NK-92 (cell line): ENCODE results near the gene NR2C2.
"Not testable (repeated sequence)": the region's sequence is repeated elsewhere in the genome, so short reads cannot be mapped to it uniquely, and the experiment has no call there.

Source experiments
- DNase-seq: peaks from one replicate; lab custom pipeline; 2025; ENCODE audit not compliant: unreplicated experiment; lab: John Stamatoyannopoulos, UW

NR2C2 gene

GRCh38 chr3:14947100-14947885 lies at the start of gene NR2C2:
TSS of gene NR2C2 (plus strand) at chr3:14947583. CDS start at chr3:15003915, 56,332 bp downstream.
- peak; percentile 29 for DNase-seq

GRCh38 chr3:14898929-14899328 lies 48.5 kb upstream of the NR2C2 start:
- DNase-seq = no peak

DNA sequence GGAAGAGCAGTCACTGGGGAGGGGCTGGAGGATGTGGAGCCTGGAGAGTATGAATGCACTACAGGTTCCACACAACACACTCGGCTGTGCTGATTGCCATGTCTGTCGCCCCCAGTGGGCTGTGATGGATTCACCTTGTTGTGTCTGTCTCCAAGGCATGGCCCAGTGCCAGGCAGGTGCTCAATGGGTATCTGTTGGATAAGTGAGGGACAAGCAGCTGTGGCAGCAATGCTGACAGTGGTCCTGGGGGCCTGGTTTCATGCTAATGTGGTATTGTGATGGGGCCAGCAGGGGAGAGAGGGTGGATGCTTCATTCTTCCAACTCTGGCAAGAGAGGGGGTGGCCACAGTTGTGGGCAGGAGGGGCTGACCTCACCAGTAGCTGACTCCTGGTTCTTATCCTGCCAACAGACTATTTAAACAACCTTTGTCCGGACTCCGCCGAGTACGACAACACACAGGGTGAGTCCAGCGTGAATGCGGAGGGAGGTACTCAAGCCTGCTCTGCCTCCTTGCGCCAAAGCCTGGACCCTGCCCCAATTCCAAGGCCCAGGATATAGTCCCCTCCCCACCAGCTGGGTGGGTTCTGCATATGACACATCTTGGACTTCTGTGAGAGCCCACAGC lies 47.3 kb upstream of the NR2C2 start:
- DNase-seq = no peak

DNA sequence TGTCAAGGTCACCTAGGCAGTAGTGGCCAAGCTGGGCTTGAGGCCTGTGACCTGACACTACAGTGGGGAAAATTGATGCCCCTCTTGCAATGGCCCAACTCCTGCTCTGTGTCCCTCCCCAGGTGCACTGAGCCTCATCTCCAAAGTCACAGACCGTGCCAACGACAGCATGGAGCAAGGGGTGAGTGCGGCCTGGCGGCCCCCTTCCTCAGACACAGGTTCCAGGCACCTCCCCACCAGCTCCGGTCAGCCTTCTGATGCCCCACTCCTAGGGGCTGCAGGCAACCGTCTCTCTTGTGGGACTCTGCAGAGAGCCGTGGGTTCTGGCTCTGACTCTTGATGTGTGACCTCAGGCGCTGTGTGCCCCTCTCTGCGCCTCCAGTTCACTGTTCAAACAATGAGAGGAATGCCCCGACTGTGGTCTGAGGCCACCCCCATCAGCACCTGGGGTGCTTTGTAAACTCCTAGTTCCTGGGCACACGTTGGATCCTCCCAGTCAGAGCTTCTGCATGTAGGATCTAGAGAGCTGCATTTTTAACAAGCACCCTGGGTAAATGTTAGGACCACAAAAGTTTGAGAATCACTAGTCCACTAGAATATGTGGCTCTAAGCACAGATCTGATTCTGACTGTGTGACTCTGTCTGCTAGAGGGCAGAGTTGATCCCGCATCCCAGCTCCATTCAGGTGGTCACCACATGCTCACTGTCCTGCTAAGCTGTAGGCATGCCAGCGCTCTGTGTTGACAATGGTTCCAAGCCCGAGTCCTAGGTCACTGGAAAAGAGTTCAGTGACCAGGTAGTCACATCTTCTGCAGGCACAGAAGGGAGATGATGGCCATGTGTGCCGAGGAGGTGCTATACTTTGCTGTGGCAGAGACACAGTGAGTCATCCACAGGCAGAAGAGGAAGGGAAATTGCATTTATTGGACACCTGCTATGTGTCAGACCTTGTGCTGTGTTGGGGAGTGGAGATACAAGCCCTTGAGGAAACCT lies 46.2 kb upstream of the NR2C2 start:
- DNase-seq = no peak

DNA sequence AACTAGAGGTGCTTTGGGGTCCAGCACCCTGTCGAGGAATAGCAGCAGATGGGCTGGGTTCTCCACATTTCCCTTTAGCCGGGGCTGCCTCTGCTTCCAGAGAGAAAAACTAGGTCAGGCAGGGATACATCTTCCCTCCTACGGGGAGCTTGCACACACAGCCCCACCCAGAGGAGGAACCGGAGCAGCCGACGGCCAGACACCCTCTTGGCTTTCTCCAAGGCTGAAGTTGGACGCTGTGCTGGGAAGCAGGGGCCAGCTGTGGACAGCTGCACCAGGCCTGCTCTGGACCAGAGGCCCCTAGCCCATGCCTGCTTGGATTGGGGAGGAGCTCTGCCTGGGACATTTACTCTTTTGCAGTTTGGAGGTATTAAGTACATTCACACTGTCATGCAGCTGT lies 44.7 kb upstream of the NR2C2 start:
- DNase-seq = no peak

DNA sequence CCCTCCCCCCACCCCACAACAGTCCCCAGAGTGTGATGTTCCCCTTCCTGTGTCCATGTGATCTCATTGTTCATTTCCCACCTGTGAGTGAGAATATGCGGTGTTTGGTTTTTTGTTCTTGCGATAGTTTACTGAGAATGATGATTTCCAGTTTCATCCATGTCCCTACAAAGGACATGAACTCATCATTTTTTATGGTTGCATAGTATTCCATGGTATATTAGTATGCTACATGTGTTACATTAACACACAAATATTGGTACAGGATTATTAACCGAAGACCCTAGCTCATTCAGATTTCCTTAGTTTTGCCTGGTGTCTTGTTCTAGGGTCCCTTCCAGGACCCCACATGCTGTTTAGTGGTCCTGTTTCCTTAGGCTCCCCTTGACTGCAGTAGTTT lies 43.9 kb upstream of the NR2C2 start:
- DNase-seq = not testable (repeated sequence)

DNA sequence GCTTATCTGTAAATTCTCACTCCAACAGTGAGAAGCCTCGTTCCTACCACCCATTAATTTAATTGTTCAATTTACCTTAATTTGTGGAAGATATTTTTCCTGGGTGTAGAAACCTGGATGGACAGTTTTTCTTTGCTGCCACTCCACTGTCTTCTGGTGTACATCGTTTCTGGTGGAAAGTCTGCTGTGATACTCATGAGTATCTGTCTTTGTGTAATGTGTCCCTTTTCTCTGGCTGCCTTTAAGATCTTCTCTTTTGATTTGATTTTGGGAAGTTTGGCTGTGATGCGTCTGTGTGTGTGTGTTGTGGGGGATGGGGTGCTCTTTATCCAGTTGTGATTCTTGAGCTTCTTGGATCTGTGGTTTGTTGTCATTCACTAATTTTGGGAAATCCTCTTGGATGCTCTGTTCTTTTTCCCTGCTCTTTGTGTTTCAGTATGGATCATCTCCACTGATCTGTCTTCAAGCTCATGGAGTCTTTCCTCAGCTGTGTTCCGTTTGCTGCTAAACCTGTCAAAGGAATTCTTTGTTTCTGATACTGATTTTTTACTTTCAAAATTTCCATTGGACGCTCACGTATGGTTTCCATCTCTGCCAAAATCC lies 42.2 kb upstream of the NR2C2 start:
- no peak for DNase-seq

- DNase-seq = no peak
Measured at GRCh38 chr3:14906355-14906971, 40.9 kb upstream of the NR2C2 start.

DNA sequence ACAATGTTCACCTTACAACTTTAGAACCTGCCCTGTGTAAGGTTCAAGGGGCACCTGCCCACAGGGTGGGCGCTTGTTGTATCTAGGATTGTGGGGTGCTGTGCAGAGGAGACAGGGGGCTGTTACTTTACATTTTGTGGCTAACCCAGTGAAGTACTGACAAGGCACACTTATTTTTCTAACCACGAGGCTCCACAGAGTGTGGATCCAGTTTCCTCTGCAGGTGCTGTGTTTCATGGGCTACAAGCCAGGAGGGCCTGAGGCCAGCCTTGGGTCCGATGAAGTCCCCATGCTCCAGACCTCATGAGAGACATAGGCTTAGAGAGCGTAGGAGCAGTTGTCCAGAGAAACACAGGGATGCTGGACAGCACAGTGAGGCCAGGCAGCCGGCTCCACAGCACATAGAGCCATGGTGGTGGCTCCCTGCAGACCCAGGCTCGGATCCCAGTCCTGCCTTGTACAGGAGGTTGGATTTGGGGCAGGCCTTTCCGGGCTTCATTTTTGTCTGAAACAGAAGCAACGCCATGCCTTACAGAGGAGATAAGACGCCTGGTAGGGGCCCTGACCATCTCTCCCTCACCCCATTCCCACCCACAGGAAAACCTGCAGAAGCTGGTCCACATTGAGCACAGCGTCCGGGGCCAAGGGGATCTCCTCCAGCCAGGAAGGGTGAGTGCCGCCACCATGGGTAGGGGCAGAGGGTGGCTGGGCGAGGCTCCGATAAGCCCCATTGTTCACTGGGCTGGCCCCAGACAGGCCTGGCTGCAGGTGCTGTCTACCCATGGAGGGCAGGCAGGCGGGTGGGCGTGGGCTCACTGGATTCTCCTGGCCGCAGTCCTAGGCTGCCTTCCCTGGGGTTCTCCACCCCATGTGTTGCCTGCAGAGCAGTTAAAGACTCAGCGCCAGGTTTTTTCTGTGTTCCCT lies 40.1 kb upstream of the NR2C2 start:
- no peak for DNase-seq

- DNase-seq = no peak
Measured at GRCh38 chr3:14909250-14909649, 38.1 kb upstream of the NR2C2 start.

DNA sequence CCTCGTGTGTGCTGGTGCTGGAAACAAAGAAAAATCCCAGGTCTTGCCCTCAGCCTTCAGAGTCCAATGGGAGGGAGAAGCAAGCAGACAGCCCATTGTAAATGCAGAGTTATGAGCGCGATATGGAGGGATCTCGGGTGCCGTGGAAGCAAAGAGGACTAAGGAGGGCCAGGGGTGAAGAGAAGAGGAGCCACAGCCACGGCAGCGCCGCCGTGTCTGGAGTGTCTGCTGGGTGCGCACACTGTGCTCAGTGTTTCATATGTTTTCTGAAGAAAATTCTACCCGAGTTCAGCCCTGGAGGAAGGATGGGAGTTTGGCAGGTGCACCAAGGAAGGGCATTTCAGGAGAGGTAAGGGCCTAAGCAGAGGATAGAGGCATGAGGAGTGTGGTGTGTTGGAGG lies 35.7 kb upstream of the NR2C2 start:
- no peak for DNase-seq

DNA sequence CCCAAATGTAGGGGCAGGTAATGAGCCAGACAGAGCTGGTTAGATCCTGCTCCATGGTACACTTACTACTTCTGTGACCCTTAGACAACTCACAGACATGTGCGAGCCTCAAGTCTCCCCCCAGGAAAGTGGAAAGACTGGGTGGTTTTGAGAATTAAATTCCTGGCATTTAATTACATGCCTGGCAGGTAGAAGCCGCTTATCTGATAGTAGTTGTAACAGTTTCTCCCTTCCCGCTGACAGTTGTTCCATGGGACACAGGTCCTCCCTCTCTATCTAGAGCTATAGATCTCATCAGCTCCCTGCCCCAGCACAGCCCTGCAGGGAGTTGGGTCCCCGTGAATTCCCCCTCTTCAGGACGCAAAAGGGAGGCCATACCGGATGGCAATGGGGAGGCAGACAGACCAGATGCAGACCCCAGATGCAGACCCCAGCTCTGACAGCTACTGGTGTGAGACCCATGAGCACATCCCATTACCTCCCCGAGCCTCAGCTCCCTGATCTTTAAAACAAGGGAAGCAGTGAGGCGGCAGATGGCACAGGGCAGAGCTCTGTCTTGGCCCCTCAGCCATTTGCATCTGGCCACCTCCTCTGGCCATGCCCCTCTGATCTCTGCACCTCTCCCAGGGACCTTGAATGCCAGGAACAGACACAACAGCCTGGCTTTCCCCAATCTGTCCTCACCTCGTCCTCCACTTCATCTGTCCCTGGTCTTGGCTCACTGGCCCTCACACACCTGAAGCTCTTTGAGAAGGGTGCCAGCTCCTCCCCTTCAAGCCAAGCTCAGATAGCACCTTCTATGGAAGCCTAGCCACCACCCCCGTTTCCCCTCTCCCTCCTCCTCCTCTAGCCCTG lies 34.1 kb upstream of the NR2C2 start:
- no peak for DNase-seq

DNA sequence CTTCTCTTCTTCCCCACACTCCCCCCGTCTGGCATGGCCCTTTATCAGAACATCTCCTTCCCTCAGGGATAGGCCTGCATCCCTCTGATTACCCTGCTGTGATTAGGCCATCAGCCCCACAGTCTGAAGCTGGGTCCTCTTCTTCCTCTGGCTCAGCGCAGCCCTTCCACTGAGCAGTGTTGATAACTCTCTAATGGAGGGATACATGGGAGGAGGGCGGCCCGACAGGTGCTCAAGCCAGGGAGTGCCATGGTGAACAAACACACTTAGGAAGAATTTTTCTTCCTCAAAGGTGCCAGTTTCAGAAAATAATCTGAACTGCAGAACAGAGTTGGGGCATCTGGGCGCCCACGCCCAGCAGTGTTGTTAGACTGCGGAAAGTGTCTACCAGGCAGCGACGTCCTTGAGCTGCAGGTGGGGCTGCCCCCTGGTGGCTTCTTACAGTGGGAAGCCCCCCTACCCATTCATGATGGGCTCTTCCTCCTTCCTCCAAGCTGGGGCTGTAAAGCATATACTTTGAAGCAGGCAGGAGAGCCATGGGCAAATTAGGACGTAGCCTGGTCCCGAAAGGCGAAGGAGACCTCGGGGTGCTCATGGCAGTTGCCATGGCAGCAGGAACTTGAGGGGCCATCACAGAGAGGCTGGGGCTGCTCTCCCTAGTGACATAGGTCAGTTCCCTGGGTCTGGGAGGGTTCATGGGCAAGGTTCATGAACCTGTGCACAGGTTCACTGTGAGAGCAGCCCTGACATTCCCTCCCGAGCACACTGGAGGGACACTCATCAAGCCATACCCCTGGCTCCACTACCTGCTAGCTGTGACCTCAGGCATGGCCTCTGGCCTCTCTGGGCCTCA lies 33.2 kb upstream of the NR2C2 start:
- DNase-seq = no peak

GRCh38 chr3:14914779-14915117 lies 32.6 kb upstream of the NR2C2 start:
- no peak for DNase-seq

DNA sequence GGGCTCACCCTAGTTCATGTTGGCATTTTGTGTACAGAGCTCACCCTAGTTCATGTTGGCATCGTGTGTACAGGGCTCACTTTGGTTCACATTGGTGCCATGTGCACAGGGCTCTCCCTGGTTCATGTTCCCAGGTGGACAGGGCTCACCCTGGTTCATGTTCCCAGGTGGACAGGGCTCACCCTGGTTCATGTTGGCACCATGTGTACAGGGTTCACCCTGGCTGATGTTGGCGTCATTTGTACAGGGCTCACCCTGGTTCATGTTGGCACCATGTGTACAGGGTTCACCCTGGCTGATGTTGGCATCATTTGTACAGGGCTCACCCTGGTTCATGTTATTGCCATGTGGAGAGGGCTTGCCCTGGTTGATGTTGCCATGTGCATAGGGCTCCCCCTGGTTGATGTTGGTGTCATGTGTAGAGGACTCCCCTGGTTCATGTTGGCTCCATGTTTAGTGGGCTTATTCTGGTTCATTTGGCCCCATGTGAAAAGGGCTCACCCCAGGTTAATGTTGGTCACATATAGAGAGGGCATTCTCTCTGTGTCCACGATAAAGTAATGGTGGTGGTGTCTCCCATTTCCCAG lies 31.7 kb upstream of the NR2C2 start:
- DNase-seq = no peak

DNA sequence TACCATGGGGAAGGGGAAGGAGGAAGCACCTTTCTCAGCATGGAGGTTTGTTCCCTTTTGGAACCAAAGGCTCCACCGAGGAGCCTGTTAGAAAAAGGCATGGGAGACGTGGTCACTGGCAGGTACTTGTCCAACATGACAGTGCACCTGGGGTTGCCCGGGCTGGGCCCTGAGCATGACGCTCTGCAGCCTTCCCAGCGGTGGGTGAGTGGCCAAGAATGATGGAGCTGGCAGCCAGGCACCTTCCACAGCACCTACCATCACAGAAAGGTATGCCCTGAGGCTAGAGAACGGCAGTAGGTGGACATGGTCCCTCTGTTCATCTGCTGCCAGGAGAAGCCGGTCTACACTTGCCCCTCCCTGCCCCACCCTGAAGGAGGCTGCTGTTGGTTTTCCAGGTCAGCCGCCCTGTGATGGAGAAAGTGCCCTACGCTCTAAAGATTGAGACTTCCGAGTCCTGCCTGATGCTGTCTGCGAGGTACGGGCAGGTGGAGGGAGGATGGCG lies 29.0 kb upstream of the NR2C2 start:
- no peak for DNase-seq

DNA sequence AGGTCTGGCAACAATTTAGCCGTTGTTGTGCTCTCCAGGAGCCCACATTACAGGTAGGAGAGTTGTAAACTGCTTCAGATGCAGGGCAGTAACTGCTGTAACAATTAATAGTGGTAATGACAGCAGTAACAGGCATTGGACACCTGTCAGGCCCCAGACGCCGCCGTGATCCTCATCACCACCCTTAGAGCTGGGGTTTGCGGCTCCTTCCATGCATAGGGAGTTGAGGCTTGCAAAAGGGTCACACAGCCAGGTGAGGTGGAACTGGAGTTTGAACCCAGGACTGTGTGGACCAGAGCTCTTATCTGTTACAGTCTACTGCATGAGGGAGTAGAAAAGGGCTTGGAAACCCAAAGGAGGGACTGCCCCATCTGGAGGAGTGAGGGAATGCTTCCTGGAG lies 26.8 kb upstream of the NR2C2 start:
- DNase-seq = no peak
